Natural killer cell (primary cell): ENCODE measurements around the gene AATK. TPM values are rescaled to one million over a fixed set of nuclear protein-coding genes. Genes with fewer than 3 reads are reported as not detected.
A peak's percentile ranks its signal among the peaks of the same experiment; 100 is the strongest.

ENCODE experiments used
- ATAC-seq, 3 donors: fragments of 150-1000 bp in 2 of 3; fragments of 200-7000 bp in 1 of 3; cut with Tn5 transposase; 1 replicate in 1 of 3; 2 replicates in 2 of 3; pipeline ENCODE4 v1.10.0; 2021; ENCODE audit warnings: mild to moderate bottlenecking in 2 of 3, moderate library complexity in 2 of 3
- DNase-seq, 2 donors: peaks; one replicate each; pipeline versions ENCODE4 v3.0.0 to v3.0.0-alpha.2; 2013 to 2021; ENCODE audit warnings: mixed read lengths in 1 of 2
- H3K27ac ChIP-seq: one replicate; pipeline ENCODE4 v1.5.1; 2013; ENCODE audit warnings: mild to moderate bottlenecking, low read length
- H3K27me3 ChIP-seq: one replicate; pipeline ENCODE4 v1.6.1; 2013; ENCODE audit warnings: low read length; ENCODE audit not compliant: control insufficient read depth, insufficient read depth
- H3K36me3 ChIP-seq: one replicate; pipeline ENCODE4 v1.6.1; 2013; ENCODE audit warnings: low read length; ENCODE audit not compliant: control insufficient read depth, insufficient read depth
- H3K4me1 ChIP-seq: one replicate; pipeline ENCODE4 v1.6.1; 2013; ENCODE audit warnings: low read length; ENCODE audit not compliant: control insufficient read depth, insufficient read depth
- H3K4me3 ChIP-seq: one replicate; pipeline ENCODE4 v1.5.1; 2013; ENCODE audit warnings: low read length
- H3K9me3 ChIP-seq: one replicate; pipeline ENCODE4 v1.6.1; 2013; ENCODE audit warnings: low read length; ENCODE audit not compliant: control insufficient read depth, insufficient read depth
- H3K27ac Mint-ChIP-seq, 2 donors: one replicate each; pipeline ENCODE4 v1.8.0; 2022; ENCODE audit warnings: mild to moderate bottlenecking in 2 of 2, mixed read lengths in 2 of 2, moderate library complexity in 1 of 2
- H3K27me3 Mint-ChIP-seq, 2 donors: one replicate each; pipeline ENCODE4 v1.8.0; 2022; ENCODE audit warnings: low read depth in 2 of 2, mixed read lengths in 2 of 2
- H3K36me3 Mint-ChIP-seq: one replicate; pipeline ENCODE4 v1.8.0; 2022; ENCODE audit warnings: mixed read lengths
- H3K4me1 Mint-ChIP-seq, 2 donors: one replicate each; pipeline ENCODE4 v1.8.0; 2022; ENCODE audit warnings: mixed read lengths in 2 of 2
- H3K4me3 Mint-ChIP-seq: one replicate; pipeline ENCODE4 v1.8.0; 2022; ENCODE audit warnings: mild to moderate bottlenecking, moderate library complexity, mixed read lengths
- H3K9me3 Mint-ChIP-seq, 2 donors: one replicate each; pipeline ENCODE4 v1.8.0; 2022; ENCODE audit warnings: mixed read lengths in 2 of 2
- WGBS: methylation state at CpG from one replicate; pipeline ENCODE4 v1.1.7; 2013; ENCODE audit warnings: missing lambda C conversion rate; ENCODE audit not compliant: insufficient coverage; 5-methylcytosine and 5-hydroxymethylcytosine counted together
- intact Hi-C: fragments of 100-400 bp; cut with micrococcal nuclease; formaldehyde crosslinking; loops from one replicate; pipeline ENCODE4 v1.14.2; 2022
- total RNA-seq, 4 donors: library from RNA; stranded (reverse); fragments of 120-200 nt in 1 of 4; gene quantifications; one replicate each; pipeline versions ENCODE4 v1.2.3 to v1.2.4, GENCODE V29; 2013 to 2022
- TF ChIP-seq, protein P1 (sequence below): fragments of 200-600 bp; IDR thresholded peaks from one replicate; pipeline ENCODE4 v1.8.0; 2022; ENCODE audit warnings: antibody characterized with exemption

The AATK gene
- total RNA-seq, 3 donors from 2014 or later (not counting 1 experiment from before 2014, with no cell fraction given): 8.5 to 13.7 (median 10.4) TPM

DNA sequence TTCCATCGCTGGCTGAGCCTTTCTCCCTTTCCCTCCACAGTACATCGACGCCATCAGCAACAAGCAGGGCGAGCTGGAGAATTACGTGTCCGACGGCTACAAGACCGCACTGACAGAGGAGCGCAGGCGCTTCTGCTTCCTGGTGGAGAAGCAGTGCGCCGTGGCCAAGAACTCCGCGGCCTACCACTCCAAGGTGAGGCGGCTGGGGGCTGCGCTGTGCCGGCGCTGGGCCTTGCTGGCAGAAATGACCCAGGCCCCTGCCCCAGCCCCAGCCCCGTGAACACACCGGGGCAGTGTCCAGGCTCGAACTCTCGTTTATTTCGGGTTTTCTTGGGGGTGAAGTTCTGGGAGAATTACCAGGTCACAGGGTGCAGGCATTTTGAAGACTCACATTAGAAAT lies 66.1 kb downstream of the AATK start:
- no peaks in the 10 kb centered on the region for H3K9me3 Mint-ChIP-seq
- Histone ChIP-seq H3K4me3 (no peak overlapping the region), H3K27ac (no peak overlapping the region), H3K9me3 (no peaks in the 10 kb centered on the region), H3K36me3 (no peaks in the 10 kb centered on the region), H3K27me3 (no peaks in the 10 kb centered on the region), H3K4me1 (peaks cover 41% of the 10 kb centered on the region)
- intact Hi-C loops: loop anchor here (2.0 to 10.0 kb wide), 2 partner anchors 111 to 675 kb away; no protein-coding TSS in a partner anchor
- H3K27ac Mint-ChIP-seq: no peak overlapping the region
- WGBS: 94% methylated on average over 23 of the region's 23 CpGs
- H3K4me3 Mint-ChIP-seq: no peak overlapping the region
- TF ChIP-seq, protein P1, sequence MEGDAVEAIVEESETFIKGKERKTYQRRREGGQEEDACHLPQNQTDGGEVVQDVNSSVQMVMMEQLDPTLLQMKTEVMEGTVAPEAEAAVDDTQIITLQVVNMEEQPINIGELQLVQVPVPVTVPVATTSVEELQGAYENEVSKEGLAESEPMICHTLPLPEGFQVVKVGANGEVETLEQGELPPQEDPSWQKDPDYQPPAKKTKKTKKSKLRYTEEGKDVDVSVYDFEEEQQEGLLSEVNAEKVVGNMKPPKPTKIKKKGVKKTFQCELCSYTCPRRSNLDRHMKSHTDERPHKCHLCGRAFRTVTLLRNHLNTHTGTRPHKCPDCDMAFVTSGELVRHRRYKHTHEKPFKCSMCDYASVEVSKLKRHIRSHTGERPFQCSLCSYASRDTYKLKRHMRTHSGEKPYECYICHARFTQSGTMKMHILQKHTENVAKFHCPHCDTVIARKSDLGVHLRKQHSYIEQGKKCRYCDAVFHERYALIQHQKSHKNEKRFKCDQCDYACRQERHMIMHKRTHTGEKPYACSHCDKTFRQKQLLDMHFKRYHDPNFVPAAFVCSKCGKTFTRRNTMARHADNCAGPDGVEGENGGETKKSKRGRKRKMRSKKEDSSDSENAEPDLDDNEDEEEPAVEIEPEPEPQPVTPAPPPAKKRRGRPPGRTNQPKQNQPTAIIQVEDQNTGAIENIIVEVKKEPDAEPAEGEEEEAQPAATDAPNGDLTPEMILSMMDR: no peak
- H3K27me3 Mint-ChIP-seq: no peaks in the 10 kb centered on the region
- ATAC-seq: no peak
- peaks cover 0 to 11% of the 10 kb centered on the region in 2 donors for H3K4me1 Mint-ChIP-seq
- no peak for DNase-seq
- no peaks in the 10 kb centered on the region for H3K36me3 Mint-ChIP-seq

DNA sequence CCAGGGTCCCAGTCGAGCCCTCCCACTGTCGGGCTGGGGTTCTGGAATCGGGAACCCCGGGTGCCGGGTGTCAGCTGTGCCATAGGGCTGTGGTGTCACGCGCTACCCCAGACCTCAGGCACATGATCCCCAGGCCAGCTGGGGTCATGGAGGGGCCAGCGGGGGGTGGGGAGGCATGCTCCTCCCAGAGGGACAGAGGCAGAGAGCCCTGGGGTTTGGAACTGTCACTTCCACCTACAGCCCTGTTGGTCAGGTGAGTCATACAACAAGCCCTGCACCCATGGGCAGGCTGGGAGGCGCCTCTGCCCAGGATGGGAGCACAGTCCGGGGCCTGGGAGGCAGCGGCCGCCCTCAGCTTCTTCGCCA lies 68.1 kb downstream of the AATK start:
- ATAC-seq: no peak
- 78% methylated on average over 13 of the region's 13 CpGs for WGBS

DNA sequence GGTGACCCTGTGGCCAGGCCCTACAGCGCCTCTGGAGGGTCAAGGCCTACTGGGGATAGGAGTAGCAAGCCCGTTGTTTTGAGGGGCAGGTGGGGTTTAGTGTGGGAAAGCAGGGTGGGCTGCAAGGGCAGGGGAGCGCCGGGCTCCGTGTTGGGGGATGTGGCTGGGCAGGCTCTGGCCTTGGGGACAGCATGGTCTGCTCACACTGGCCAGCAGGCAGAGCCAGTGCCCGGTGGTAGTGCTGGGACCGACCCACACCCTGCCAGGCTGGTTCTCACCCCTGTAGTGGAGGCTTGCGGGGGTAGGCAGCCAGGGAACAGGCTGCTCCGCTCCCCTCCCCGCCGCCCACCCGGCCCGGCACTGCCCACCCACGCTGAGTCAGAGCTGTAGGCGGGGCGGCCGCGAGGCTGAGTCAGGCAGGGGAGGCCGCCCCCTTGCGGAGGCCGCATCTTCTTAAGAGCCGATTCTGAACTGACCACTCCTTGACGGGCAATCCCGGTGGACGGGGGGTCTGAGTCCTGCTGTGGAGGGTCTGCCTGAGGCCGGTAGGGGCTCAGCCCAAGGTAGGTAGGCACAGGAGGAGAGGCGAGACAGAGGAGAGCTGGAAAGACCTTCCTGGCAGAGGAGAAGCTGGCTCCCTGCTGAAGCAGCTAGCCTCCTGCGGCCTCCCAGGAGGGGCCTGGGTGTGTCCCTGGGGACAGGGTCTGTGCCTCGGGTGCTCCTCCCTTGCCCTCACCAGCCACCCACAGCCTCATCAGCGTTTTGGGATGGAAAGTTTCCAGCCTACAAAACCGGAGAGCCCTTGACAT lies 68.7 kb downstream of the AATK start:
- H3K4me1 Mint-ChIP-seq: peaks cover 4 to 11% of the 10 kb centered on the region in 2 donors
- H3K4me3 ChIP-seq: no peak overlapping the region
- no peaks in the 10 kb centered on the region for H3K27me3 Mint-ChIP-seq
- peaks cover 52% of the 10 kb centered on the region for H3K4me1 ChIP-seq
- no peak overlapping the region for H3K4me3 Mint-ChIP-seq
- H3K9me3 Mint-ChIP-seq: no peaks in the 10 kb centered on the region
- DNase-seq (peak; percentile 53 to 68), ATAC-seq (peak in 2 of 3 donors; percentile 17 to 40)
- H3K27me3 ChIP-seq: no peaks in the 10 kb centered on the region
- 35% methylated on average over 31 of the region's 31 CpGs for WGBS
- TF ChIP-seq, protein P1: no peak
- H3K27ac ChIP-seq: no peak overlapping the region
- peak overlapping the region in 1 of 2 donors; percentile 70 for H3K27ac Mint-ChIP-seq
- H3K36me3 Mint-ChIP-seq: no peaks in the 10 kb centered on the region
- H3K36me3 ChIP-seq: no peaks in the 10 kb centered on the region
- no peaks in the 10 kb centered on the region for H3K9me3 ChIP-seq
- intact Hi-C loops: no loop called here

More for the DNA sequence above, 68.1 kb downstream of the AATK start:
- Mint-ChIP-seq H3K9me3 (no peaks in the 10 kb centered on the region), H3K4me3 (no peak overlapping the region), H3K36me3 (no peaks in the 10 kb centered on the region), H3K4me1 (peaks cover 4 to 11% of the 10 kb centered on the region in 2 donors), H3K27ac (peak overlapping the region in 1 of 2 donors; percentile 70), H3K27me3 (no peaks in the 10 kb centered on the region)
- H3K27ac ChIP-seq: no peak overlapping the region
- no peak for DNase-seq
- peaks cover 52% of the 10 kb centered on the region for H3K4me1 ChIP-seq
- no peaks in the 10 kb centered on the region for H3K36me3 ChIP-seq
- H3K4me3 ChIP-seq: no peak overlapping the region
- H3K9me3 ChIP-seq: no peaks in the 10 kb centered on the region
- intact Hi-C loops: no loop called here
- H3K27me3 ChIP-seq: no peaks in the 10 kb centered on the region
- TF ChIP-seq, protein P1: no peak
